CD4-positive, alpha-beta T cell treated with Interferon gamma for 1 hour (primary cell): ENCODE data around the gene MEFV.
A peak's percentile ranks its signal among the peaks of the same experiment; 100 is the strongest.
"Not testable (repeated sequence)": the region's sequence is repeated elsewhere in the genome, so short reads cannot be mapped to it uniquely, and the experiment has no call there.

Experiments
- DNase-seq: peaks from one replicate; pipeline ENCODE4 v3.0.0-alpha.2; 2020

The MEFV gene

GRCh38 chr16:3215601-3216262 is 40.7 kb downstream of the MEFV start:
- no peak for DNase-seq

DNA sequence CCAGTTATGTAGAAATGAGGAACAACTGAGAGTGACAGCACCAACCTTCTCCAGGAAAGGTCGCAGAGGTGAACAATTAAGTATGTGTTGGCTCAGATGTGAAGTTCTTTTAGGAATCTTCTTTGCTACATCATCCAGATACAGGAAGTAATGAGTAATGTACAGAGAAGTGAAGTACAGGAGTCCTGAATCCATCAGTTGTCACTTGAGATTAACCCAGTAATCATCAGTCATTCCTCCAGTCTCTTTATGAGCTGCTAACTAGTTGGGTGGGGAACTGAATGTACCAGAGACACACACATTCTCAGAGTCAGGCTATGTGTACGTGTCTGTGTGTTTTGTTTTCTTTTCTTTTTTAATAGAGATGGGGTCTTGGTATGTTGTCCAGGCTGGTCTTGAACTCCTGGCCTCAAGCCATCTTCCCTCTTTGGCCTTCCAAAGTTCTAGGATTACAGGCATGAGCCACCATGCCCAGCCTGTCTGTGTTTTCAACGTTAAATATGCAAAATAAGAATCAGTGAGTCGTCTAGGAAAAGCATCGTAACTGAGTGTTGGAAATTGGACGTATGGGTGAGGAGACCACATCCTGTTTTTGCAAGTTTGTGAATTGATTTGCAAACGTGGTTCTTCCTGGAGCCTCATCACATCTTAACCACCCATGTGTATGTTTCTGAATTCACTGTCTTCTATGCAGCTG is 41.4 kb downstream of the MEFV start:
- DNase-seq, result peak; percentile 41

DNA sequence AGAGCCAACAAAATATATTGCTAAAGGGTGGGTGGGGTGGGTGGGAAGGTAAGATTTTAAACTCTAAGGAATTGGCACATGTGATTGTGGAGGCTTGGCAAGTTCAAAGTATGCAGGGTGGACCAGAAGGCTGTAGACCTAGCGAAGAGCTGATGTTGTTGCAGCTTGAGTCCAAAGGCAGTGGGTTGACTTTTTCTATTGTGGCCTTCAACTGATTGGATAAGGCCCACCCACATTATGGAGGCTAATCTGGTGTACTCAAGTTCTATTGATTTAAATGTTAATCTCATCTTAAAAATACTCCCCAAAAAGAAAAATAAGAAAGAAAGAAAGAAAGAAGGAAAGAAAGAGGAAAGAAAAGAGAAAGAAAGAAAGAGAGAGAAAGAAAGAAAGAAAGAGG is 43.9 kb downstream of the MEFV start:
- no peak for DNase-seq

DNA sequence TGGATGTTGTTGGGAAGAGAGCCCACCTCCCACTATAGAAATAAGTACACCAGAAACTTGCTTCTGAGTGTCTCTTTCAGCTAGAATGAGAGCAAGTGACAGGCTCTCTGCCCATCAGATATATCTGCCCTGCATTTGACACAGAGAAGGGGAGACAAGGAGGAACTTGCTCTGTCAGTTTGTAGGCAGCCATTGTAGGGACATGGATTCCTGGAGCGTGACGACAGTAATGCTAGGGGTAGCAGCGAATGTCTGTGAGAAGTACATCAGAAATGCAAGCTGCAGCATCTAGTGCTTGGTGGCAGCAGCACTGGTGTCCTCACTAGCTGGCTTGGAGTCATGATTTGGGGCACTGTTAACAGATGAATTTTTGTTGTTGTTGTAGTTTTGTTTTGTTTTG is 44.4 kb downstream of the MEFV start:
- DNase-seq, result no peak

- no peak for DNase-seq
Observed at GRCh38 chr16:3207086-3207953, 49.1 kb downstream of the MEFV start.

DNA sequence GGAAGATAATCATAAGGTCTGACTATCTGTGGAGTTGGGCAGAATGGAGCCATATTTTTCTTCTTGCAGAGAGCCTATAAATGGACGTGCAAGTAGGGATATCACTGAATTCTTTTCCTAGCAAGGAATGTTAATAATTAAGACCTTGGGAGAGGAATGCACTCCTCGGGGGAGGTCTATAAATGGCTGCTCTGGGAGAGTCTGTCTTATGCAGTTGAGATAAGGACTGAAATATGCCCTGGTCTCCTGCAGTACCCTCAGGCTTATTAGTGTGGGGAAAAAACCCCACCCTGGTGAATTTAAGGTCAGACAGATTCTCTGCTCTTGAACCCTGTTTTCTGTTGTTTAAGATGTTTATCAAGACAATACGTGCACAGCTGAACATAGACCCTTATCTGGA is 50.5 kb downstream of the MEFV start:
- not testable (repeated sequence) for DNase-seq

GRCh38 chr16:3202903-3203539 is 53.4 kb downstream of the MEFV start:
- DNase-seq, result no peak

GRCh38 chr16:3198334-3199072 is 57.9 kb downstream of the MEFV start:
- no peak for DNase-seq

GRCh38 chr16:3197694-3198333 is 58.6 kb downstream of the MEFV start:
- DNase-seq, result not testable (repeated sequence)

DNA sequence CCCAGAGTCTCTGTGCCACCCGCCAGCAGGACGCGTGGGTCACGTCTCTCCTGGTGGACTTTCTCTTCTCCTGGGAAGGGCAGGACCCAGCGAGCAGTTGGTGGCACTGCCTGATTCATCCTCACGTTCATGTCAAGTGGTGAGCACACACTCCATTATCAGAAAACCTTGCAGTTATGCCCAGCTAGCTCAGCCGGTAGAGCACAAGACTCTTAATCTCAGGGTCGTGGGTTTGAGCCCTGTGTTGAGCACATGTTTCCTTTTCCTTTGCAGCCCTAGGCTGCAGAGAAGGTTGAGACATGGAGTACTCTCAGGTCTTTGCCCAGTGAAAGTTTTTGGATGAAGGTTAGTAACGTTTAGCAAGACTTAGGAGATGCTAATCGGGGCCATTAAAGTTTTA is 60.5 kb downstream of the MEFV start:
- no peak for DNase-seq

GRCh38 chr16:3194792-3195191 is 61.6 kb downstream of the MEFV start:
- DNase-seq, result no peak

GRCh38 chr16:3193221-3194212 is 62.9 kb downstream of the MEFV start:
- no peak for DNase-seq

GRCh38 chr16:3192476-3193019 is 63.9 kb downstream of the MEFV start:
- no peak for DNase-seq
